ENCODE measurements around the gene FAM170B. TPM values are rescaled to one million over a fixed set of nuclear protein-coding genes. Genes with fewer than 3 reads are reported as not detected.

The FAM170B gene
- total and polyA plus RNA-seq, 12 donors, result not detected

DNA sequence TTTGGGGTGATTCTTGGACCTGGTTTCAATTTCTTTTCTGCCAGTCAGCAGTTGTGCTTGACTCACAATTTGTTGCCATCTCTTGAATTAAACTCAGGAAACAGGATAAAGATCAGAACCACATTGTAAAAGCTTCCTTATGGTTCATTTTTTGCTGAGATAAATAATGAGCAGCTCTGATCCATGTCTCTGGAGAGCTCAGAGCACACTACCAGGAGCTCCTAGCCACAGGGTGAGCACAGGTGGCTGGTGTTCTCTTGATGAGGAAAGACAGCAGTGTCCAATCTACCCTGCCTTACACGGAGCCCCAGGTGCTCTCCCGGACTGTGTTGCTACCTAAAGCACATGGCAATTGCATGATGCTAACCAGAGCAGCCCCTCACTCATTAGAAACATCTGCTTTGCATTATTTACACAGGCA, 17.2 kb upstream of the FAM170B start:
- no peak for ATAC-seq
- WGBS, 2 donors, result 53 to 58% methylated on average over 2 of the region's 2 CpGs
- intact Hi-C loops (cut with DNase I), result no loop called here
- Histone ChIP-seq H3K27me3 (no peaks in the 10 kb centered on the region), H3K36me3 (peaks cover 0 to 16% (median 0%) of the 10 kb centered on the region in 9 donors), H3K4me3 (no peak overlapping the region), H3K4me1 (peaks cover 0 to 8% (median 0%) of the 10 kb centered on the region in 9 donors), H3K9me3 (peaks cover 0 to 17% (median 4%) of the 10 kb centered on the region in 11 donors), H3K27ac (no peak overlapping the region)
- DNase-seq, result no peak
- TF ChIP-seq, protein P1, sequence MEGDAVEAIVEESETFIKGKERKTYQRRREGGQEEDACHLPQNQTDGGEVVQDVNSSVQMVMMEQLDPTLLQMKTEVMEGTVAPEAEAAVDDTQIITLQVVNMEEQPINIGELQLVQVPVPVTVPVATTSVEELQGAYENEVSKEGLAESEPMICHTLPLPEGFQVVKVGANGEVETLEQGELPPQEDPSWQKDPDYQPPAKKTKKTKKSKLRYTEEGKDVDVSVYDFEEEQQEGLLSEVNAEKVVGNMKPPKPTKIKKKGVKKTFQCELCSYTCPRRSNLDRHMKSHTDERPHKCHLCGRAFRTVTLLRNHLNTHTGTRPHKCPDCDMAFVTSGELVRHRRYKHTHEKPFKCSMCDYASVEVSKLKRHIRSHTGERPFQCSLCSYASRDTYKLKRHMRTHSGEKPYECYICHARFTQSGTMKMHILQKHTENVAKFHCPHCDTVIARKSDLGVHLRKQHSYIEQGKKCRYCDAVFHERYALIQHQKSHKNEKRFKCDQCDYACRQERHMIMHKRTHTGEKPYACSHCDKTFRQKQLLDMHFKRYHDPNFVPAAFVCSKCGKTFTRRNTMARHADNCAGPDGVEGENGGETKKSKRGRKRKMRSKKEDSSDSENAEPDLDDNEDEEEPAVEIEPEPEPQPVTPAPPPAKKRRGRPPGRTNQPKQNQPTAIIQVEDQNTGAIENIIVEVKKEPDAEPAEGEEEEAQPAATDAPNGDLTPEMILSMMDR (IDR thresholded peaks at IDR 0.05), result no peak

DNA sequence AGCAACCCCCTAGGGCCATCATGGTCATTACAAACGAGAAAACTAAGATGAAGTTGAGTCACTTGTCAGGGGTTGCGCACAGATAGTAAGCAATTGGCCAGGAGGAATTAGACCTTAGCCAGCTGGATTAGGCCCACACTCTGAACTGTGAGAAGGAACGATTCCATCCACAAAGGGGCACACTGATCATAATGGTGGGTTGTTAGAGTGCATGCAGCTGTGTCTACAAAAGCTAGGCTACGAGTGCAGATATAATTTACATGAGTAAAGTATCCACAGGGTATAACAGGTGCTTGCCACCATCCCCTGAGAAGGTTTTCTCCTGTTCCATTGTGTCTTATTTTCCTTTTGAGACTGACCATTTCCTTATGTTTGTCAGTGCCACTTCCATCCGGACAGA, 16.6 kb upstream of the FAM170B start:
- Histone ChIP-seq H3K9me3 (peaks cover 0 to 17% (median 4%) of the 10 kb centered on the region in 11 donors), H3K4me3 (no peak overlapping the region), H3K4me1 (peaks cover 0 to 8% (median 0%) of the 10 kb centered on the region in 9 donors), H3K36me3 (peaks cover 0 to 10% (median 0%) of the 10 kb centered on the region in 9 donors), H3K27ac (no peak overlapping the region), H3K27me3 (no peaks in the 10 kb centered on the region)
- DNase-seq, result no peak
- intact Hi-C loops (cut with DNase I), result no loop called here
- ATAC-seq, result peak in 1 of 8 donors; percentile 18
- TF ChIP-seq, protein P1 (IDR thresholded peaks at IDR 0.05), result no peak
- WGBS, 2 donors, result 76 to 86% methylated on average over 5 of the region's 5 CpGs

DNA sequence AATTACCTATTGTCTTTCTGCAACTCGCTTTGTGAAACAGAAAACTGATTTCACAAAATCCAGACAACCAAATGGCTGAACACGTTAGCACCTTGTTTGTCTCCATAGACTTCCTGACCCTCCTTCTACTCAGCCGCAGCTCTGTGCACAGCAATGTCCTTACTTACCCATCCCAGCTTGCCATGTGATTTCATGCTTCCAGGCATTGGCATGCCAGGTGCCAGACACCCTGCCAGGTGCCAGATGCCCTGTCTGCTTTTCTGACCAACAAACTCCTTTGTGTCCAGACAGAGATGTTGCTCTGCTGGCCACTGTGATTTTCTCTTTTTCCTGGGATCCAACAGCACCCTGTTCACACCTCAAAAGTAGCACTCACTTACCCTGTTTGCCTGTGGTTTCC, 16.1 kb upstream of the FAM170B start:
- Histone ChIP-seq H3K4me1 (peaks cover 0 to 8% (median 0%) of the 10 kb centered on the region in 9 donors), H3K36me3 (peaks cover 0 to 5% (median 0%) of the 10 kb centered on the region in 9 donors), H3K27ac (no peak overlapping the region), H3K9me3 (peaks cover 0 to 17% (median 4%) of the 10 kb centered on the region in 11 donors), H3K4me3 (no peak overlapping the region), H3K27me3 (no peaks in the 10 kb centered on the region)
- 87 to 93% methylated on average over 3 of the region's 3 CpGs for WGBS, 2 donors
- intact Hi-C loops (cut with DNase I), result no loop called here
- ATAC-seq, result no peak
- TF ChIP-seq, protein P1 (IDR thresholded peaks at IDR 0.05), result no peak
- DNase-seq, result no peak

DNA sequence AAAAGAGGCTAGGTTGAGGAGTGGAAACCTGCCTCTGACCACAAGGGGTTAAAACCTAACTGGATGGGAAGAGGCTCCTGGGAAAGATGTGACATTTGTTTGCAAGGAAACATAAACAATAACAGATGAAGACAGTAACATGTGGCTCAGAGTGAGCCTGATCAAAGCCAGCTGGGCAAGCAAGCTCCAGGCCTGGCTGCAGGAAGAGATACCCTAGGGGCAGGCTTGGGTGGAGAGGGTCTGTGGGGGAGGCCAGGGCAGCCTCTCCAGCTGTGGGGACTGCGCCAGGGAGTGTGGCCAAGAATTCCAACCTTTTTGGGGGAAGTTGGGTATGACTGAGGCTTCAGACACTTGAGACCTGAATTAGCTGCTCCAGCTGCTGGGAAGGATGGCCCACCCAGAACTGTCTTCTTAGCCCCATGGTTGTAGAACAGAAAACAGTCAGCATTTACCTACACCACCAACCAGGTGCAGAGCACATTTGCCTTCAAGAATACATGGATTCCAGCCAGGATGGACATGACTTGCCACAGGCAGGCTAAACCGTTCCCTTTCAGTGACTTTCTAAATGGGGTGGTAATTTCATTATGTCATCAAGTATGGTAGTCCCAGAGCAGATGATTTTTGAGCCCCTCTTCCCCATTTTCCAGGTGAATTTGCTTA, 10.4 kb upstream of the FAM170B start:
- ATAC-seq, result peak in 2 of 8 donors; percentile 31 to 35
- no peak overlapping the region for H3K4me3 ChIP-seq
- no peaks in the 10 kb centered on the region for H3K27me3 ChIP-seq
- TF ChIP-seq, protein P1 (IDR thresholded peaks at IDR 0.05), result no peak
- WGBS, 2 donors, result 68 to 82% methylated on average over 2 of the region's 2 CpGs
- peaks cover 0 to 17% (median 4%) of the 10 kb centered on the region in 11 donors for H3K9me3 ChIP-seq
- H3K27ac ChIP-seq, result no peak overlapping the region
- intact Hi-C loops (cut with DNase I), result no loop called here
- no peaks in the 10 kb centered on the region for H3K36me3 ChIP-seq
- peak in 1 of 2 donors; percentile 4 for DNase-seq
- H3K4me1 ChIP-seq, result peaks cover 0 to 19% (median 12%) of the 10 kb centered on the region in 9 donors

Data from heart right ventricle (tissue), 16 donors.